ENCODE data around the gene PSMC4.

GRCh38 chr19:39927076-39927475, 43.9 kb upstream of the PSMC4 start:
- TF ChIP-seq, protein P1, sequence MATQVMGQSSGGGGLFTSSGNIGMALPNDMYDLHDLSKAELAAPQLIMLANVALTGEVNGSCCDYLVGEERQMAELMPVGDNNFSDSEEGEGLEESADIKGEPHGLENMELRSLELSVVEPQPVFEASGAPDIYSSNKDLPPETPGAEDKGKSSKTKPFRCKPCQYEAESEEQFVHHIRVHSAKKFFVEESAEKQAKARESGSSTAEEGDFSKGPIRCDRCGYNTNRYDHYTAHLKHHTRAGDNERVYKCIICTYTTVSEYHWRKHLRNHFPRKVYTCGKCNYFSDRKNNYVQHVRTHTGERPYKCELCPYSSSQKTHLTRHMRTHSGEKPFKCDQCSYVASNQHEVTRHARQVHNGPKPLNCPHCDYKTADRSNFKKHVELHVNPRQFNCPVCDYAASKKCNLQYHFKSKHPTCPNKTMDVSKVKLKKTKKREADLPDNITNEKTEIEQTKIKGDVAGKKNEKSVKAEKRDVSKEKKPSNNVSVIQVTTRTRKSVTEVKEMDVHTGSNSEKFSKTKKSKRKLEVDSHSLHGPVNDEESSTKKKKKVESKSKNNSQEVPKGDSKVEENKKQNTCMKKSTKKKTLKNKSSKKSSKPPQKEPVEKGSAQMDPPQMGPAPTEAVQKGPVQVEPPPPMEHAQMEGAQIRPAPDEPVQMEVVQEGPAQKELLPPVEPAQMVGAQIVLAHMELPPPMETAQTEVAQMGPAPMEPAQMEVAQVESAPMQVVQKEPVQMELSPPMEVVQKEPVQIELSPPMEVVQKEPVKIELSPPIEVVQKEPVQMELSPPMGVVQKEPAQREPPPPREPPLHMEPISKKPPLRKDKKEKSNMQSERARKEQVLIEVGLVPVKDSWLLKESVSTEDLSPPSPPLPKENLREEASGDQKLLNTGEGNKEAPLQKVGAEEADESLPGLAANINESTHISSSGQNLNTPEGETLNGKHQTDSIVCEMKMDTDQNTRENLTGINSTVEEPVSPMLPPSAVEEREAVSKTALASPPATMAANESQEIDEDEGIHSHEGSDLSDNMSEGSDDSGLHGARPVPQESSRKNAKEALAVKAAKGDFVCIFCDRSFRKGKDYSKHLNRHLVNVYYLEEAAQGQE (IDR thresholded peaks at IDR 0.05; ENCODE audit: insufficient read depth in 1 of 2, low read depth in 2 of 2, low read length in 1 of 2) = no peak
- TF ChIP-seq, protein P2, sequence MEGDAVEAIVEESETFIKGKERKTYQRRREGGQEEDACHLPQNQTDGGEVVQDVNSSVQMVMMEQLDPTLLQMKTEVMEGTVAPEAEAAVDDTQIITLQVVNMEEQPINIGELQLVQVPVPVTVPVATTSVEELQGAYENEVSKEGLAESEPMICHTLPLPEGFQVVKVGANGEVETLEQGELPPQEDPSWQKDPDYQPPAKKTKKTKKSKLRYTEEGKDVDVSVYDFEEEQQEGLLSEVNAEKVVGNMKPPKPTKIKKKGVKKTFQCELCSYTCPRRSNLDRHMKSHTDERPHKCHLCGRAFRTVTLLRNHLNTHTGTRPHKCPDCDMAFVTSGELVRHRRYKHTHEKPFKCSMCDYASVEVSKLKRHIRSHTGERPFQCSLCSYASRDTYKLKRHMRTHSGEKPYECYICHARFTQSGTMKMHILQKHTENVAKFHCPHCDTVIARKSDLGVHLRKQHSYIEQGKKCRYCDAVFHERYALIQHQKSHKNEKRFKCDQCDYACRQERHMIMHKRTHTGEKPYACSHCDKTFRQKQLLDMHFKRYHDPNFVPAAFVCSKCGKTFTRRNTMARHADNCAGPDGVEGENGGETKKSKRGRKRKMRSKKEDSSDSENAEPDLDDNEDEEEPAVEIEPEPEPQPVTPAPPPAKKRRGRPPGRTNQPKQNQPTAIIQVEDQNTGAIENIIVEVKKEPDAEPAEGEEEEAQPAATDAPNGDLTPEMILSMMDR (IDR thresholded peaks at IDR 0.05) = no peak
- TF ChIP-seq TCF7L2 (IDR thresholded peaks at IDR 0.05; ENCODE audit: low read depth, low read length) = no peak
- no peak for TF ChIP-seq POLR2AphosphoS5 (IDR thresholded peaks at IDR 0.05; ENCODE audit: low read depth, low read length)
